Measurements from ENCODE around the gene GSKIP. TPM values are rescaled to one million over a fixed set of nuclear protein-coding genes. Genes with fewer than 3 reads are reported as not detected.

The GSKIP gene
- polyA plus RNA-seq, 1 donor from 2014 or later, result 23.7 TPM

DNA sequence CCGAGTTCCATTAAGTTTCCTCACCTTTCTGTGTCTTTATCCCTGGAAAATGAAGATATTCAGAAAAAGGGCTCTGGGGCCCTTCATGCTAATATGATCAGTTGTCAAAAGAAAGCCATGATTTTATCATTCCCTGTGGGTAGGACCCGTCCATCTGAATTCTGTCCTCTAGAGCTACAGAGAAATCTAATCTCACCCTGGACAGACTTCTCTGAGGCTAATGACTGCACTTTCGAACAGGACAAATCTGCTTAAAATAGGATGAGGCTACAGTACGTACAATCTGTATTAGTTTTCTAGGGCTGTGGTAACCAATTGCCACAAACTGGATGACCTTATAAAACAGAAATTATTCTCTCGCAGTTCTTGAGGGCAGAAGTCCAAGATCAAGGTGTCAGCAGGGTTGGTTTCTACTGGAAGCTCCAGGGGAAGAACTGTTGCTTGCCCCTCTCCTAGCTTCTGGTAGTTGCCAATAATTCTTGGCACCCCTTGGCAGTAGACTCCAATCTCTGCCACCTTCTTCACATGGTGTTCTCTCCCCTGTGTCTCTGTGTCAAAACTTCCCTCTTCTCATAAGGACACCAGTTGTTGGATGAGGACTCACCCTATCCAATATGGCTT is 29.9 kb downstream of the GSKIP start:
- H3K9me3 Mint-ChIP-seq, result no peaks in the 10 kb centered on the region
- H3K4me3 Mint-ChIP-seq, result peak overlapping the region; percentile 77 to 98 (median 96)
- H3K27me3 Mint-ChIP-seq, result no peaks in the 10 kb centered on the region
- peaks cover 2 to 7% (median 7%) of the 10 kb centered on the region in 3 donors for H3K4me1 Mint-ChIP-seq
- no peaks in the 10 kb centered on the region for H3K36me3 Mint-ChIP-seq
- H3K27ac Mint-ChIP-seq, result peak overlapping the region in 1 of 3 donors; percentile 39

DNA sequence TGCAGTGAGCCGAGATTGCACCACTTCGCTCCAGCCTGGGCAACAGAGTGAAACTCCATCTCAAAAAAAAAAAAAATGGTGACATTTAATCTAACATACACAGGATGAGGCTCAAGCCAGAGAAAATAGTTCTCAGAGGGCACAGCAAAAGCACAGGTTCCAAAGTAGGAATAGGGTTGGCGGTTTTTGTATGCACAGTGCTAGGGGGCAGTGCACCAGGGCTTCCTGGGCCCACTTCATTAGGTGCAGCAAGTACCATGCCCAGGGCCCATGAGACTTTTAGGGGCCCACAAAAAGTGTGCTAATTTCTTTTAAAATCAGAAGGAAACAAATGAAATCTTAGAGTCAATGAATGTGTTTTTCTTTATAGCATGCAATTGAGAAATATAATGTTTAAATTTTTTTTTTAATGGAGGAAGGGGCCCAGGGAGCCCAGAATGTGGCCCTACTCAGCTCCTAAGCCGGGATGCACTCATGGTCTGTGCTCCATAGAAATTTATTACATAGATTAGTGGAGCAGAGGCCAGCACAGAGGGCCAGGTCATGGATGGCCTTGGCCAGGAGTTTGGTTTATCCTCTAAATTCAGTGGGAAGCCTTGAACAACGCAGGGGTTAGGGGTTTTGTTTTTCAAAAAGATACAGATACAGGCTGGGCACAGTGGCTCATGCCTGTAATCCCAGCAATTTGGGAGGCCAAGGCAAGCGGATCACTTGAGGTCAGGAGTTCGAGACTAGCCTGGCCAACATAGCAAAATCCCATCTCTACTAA is 30.9 kb downstream of the GSKIP start:
- Mint-ChIP-seq H3K4me1 (peaks cover 2 to 7% (median 7%) of the 10 kb centered on the region in 3 donors), H3K36me3 (no peaks in the 10 kb centered on the region), H3K9me3 (no peaks in the 10 kb centered on the region), H3K27me3 (peaks cover under 1% of the 10 kb centered on the region), H3K27ac (peak overlapping the region in 2 of 3 donors; percentile 51 to 67), H3K4me3 (peak overlapping the region in 3 of 4 donors; percentile 25 to 96 (median 33))

DNA sequence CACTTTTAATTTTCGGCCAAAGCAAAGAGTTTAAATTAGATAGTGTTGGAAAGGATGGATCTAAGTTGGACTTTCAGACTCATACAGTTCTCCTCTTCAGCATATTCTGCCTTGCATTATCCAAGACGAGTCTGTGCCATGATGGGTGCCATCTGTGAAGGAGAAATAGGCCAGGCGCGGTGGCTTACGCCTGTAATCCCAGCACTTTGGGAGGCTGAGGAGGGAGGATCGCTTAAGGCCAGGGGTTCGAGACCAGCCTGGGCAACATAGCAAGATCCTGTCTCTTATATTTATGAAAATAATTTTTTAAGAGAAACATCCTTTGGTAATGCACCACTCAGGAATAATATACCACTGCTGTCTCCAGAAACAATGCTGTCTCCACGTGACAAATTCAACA is 35.1 kb downstream of the GSKIP start:
- no peak overlapping the region for H3K4me3 Mint-ChIP-seq
- peaks cover 6% of the 10 kb centered on the region for H3K27me3 Mint-ChIP-seq
- no peaks in the 10 kb centered on the region for H3K4me1 Mint-ChIP-seq
- H3K9me3 Mint-ChIP-seq, result no peaks in the 10 kb centered on the region
- no peak overlapping the region for H3K27ac Mint-ChIP-seq
- H3K36me3 Mint-ChIP-seq, result no peaks in the 10 kb centered on the region

DNA sequence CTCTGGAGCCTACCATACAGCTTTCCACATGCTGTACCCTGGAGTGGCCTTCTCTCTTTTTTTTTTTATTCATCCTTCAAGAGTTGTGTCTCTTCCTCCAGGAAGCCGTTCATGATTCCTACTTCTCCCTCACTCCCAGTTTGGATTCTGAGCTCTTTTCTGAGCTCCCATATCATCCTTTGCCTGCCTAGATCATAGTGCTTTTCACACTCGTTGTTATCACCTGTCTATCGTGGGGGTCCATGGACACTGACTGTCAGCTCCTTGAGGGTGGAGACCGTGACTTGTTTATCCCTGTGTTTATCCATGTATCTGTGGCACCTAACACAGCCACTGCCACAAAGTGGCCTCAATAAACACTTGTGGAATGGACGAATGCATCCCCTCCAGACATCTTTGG is 35.6 kb downstream of the GSKIP start:
- no peaks in the 10 kb centered on the region for H3K36me3 Mint-ChIP-seq
- peaks cover 6% of the 10 kb centered on the region for H3K27me3 Mint-ChIP-seq
- no peak overlapping the region for H3K4me3 Mint-ChIP-seq
- no peaks in the 10 kb centered on the region for H3K9me3 Mint-ChIP-seq
- no peaks in the 10 kb centered on the region for H3K4me1 Mint-ChIP-seq
- no peak overlapping the region for H3K27ac Mint-ChIP-seq

DNA sequence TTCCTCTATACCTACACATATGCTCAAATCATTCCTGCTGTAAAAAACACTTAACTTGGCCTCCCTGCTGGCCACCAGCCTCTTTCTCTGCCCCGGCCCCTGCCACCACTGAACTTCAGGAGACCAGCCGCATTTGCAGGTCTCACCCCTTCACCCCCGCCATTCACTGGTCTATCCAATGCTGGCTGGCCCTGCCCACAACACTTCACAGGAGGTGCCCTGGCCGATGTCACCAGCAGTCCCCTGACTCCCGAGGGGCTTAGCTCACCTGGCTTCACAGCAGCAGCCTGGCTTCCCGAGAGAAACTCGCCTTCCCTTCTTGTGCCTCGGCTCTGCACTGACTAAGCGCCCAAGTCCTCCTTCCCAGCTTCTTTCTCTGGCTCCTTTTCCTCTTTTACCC is 36.1 kb downstream of the GSKIP start:
- Mint-ChIP-seq H3K27ac (peak overlapping the region in 1 of 3 donors; percentile 86), H3K36me3 (no peaks in the 10 kb centered on the region), H3K9me3 (no peaks in the 10 kb centered on the region), H3K4me3 (no peak overlapping the region), H3K4me1 (no peaks in the 10 kb centered on the region), H3K27me3 (peaks cover 6% of the 10 kb centered on the region)

DNA sequence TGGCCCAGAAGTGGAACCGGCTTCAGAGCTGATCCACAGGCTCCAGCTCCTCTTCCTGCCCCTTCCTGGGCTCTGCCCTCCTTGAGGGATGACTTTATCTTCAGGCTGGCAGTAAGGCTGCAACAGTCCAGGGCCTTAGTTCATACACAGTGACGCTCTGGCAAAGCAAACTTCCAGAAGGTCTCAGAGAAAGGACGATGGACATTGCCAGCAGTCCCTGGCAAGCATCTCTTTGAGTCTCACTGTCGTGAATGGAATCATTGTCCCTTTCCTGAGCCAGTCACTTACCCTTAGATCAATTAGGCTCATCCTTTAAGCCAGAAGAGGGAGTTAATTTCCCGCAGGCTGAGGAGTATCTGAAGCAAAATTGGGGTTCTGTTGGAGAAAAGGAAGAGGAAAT is 37.2 kb downstream of the GSKIP start:
- no peaks in the 10 kb centered on the region for H3K9me3 Mint-ChIP-seq
- H3K27me3 Mint-ChIP-seq, result peaks cover 6% of the 10 kb centered on the region
- H3K36me3 Mint-ChIP-seq, result no peaks in the 10 kb centered on the region
- no peaks in the 10 kb centered on the region for H3K4me1 Mint-ChIP-seq
- H3K27ac Mint-ChIP-seq, result no peak overlapping the region
- H3K4me3 Mint-ChIP-seq, result no peak overlapping the region

DNA sequence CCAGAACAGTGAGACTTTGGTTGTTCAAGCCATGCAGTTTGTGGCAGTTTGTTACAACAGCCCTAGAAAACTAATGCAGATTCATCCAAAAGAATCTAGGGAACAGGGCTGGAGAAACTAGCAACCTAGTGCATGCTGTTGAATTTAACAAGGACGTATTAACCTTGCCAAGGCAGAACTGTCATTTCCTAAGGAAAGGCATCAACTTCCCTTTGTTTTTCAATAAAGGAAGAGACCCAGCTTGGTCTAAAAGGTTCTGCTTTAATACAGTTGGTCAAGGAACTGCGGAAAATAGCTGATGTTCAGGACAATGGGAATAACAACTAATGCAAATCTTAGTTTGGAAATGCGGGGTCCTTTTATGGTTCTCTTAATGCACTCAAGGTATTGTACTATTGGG is 40.1 kb downstream of the GSKIP start:
- no peak overlapping the region for H3K4me3 Mint-ChIP-seq
- no peaks in the 10 kb centered on the region for H3K9me3 Mint-ChIP-seq
- no peaks in the 10 kb centered on the region for H3K36me3 Mint-ChIP-seq
- H3K27ac Mint-ChIP-seq, result no peak overlapping the region
- peaks cover 6% of the 10 kb centered on the region for H3K27me3 Mint-ChIP-seq
- no peaks in the 10 kb centered on the region for H3K4me1 Mint-ChIP-seq

DNA sequence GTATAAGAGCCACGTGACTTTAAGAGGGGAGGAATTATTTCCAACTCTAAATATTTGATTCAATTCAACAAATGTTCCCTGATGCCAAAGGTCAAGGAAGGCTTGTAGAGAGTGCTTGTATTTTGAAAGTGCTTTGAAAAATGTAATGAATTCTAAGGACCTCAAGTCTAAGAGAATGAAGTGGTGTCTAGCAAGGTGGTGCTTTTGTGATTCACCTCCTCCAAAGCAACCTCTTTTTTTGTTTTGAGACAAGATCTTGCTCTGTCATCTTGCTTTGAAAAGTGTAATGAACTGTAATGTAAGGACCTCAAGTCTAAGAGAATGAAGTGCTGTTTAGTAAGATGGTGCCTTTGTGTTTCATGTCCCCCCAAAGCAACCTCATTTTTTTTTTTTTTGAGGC is 42.4 kb downstream of the GSKIP start:
- H3K4me3 Mint-ChIP-seq, result no peak overlapping the region
- no peaks in the 10 kb centered on the region for H3K4me1 Mint-ChIP-seq
- H3K36me3 Mint-ChIP-seq, result no peaks in the 10 kb centered on the region
- H3K9me3 Mint-ChIP-seq, result no peaks in the 10 kb centered on the region
- H3K27ac Mint-ChIP-seq, result no peak overlapping the region
- no peaks in the 10 kb centered on the region for H3K27me3 Mint-ChIP-seq

DNA sequence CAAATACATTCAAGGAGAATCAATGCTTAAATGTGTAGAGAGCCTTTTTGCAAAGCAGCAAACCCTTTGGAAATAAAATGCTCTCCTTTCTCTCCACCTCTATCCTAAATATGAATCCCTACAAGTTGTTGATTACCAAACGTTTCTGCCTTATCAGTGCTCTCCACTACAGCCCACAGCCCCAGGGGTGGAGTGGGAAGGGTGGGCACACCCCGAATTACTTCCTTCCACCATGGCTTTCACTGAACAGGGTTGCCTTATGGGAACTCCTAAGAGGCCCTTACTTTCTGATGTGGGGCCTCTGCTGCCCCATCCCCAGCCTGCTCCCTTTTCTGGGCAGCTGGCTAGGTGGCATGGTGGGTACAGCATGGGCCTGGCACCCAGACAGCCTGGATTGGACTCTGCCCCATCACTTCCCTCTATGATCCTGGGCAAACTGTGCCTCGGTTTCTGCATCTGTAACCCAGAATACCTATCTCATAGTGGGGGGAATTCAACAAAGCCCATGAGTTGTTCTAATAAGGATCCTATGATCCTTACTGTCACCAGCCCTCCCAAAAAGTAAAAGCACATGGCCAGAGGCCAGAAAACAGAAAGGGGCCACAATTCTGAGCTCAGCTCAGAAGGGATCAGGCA is 44.7 kb downstream of the GSKIP start:
- Mint-ChIP-seq H3K36me3 (peaks cover under 1% of the 10 kb centered on the region), H3K4me3 (no peak overlapping the region), H3K27ac (no peak overlapping the region), H3K4me1 (no peaks in the 10 kb centered on the region), H3K9me3 (no peaks in the 10 kb centered on the region), H3K27me3 (no peaks in the 10 kb centered on the region)

DNA sequence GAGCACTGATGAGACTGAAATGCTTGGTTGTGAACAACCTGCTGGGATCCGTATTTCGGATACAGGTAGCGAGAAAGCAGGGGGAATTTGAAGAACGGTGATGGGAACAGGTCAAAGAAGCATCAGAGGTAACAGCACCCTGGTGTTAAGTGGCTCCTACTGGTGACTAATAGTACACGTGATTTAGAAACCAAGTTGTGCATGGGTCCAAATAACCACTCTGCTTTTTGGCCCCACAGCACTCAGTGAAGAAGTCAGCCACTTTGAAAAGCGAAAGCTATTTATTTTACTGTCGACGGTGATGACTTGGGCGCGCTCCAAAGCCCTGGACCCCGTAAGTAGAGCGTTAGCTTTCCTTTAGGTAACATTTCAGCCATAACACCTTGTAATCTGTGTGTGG is 45.3 kb downstream of the GSKIP start:
- H3K27me3 Mint-ChIP-seq, result no peaks in the 10 kb centered on the region
- no peak overlapping the region for H3K4me3 Mint-ChIP-seq
- no peak overlapping the region for H3K27ac Mint-ChIP-seq
- no peaks in the 10 kb centered on the region for H3K9me3 Mint-ChIP-seq
- H3K4me1 Mint-ChIP-seq, result no peaks in the 10 kb centered on the region
- peaks cover 3% of the 10 kb centered on the region for H3K36me3 Mint-ChIP-seq

DNA sequence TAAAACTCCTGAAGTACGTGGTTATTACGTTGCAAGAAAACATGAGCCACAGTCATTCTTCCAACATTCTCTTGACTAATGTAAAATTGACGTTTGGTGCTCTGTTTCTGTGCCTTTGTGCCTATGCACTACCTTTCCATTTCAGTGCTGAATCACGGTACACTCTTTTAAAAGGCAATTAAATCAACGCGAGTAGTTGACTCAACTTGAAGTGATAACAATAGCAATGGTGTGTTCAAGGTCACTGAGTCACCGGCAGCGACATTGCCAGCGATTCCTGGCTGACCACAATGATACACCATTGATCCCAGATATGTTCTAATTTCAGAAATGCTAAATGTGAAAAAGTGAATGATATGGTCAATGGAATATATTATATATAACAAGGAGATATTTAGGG is 46.4 kb downstream of the GSKIP start:
- H3K36me3 Mint-ChIP-seq, result peaks cover 3% of the 10 kb centered on the region
- no peaks in the 10 kb centered on the region for H3K9me3 Mint-ChIP-seq
- no peak overlapping the region for H3K4me3 Mint-ChIP-seq
- H3K4me1 Mint-ChIP-seq, result no peaks in the 10 kb centered on the region
- H3K27me3 Mint-ChIP-seq, result no peaks in the 10 kb centered on the region
- H3K27ac Mint-ChIP-seq, result no peak overlapping the region

DNA sequence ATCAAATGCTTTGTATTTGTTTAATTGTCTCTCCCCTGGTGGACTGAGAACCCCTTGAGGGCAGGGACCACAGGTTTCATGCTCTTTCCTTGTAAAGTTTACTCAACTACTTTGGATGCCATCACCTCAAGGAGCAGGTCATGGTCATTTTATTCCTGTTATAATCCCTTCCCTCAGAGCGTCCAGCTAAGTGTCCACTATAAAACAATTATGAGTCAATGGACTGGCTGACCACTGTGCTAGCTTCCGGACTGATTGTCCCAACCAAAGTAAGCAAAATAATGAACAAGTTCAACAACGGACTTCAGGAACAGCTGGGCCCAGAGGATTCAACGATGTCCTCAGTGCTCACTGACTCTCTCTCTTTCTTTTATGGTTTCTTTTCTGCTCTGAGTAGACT is 46.8 kb downstream of the GSKIP start:
- Mint-ChIP-seq H3K4me3 (no peak overlapping the region), H3K27me3 (no peaks in the 10 kb centered on the region), H3K36me3 (peaks cover 3% of the 10 kb centered on the region), H3K4me1 (no peaks in the 10 kb centered on the region), H3K27ac (no peak overlapping the region), H3K9me3 (no peaks in the 10 kb centered on the region)

DNA sequence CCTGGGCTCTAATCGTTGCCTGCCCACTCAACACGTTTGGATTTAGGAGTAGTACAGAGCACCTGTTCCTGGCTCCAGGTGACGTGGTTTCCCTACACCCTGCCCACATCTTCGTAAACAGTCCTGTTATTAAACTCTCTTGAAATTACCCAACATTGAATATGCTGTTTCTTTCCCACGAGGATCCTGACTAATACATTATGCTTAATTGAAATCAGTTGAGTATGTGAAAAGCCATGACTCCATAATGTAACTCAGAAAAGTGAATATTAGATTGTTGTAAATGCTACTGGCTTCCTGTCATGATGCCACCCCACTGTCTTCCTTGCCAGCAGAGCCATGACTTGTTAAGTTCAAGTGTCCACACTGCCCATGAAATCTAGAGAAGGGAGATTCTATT is 50.2 kb downstream of the GSKIP start:
- H3K27me3 Mint-ChIP-seq, result peaks cover 2% of the 10 kb centered on the region
- H3K36me3 Mint-ChIP-seq, result peaks cover 3% of the 10 kb centered on the region
- no peaks in the 10 kb centered on the region for H3K4me1 Mint-ChIP-seq
- no peak overlapping the region for H3K27ac Mint-ChIP-seq
- no peaks in the 10 kb centered on the region for H3K9me3 Mint-ChIP-seq
- H3K4me3 Mint-ChIP-seq, result no peak overlapping the region

DNA sequence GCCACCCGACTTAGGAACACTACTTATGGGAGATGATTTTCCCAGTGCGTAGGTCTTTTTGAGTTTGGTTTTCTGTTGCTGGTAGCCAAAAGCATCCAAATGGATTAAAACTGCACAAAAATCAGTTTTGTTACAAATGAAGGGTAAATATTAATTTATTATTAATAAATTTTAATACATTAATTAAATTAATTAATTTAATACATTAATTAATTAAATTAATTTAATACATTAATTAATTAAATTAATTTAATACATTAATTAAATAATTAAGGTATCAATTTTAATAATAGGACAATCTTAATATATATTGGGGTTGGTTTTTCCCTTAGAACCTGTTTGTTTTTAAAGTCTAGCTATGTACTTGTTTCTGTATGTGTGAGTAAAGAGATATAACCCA is 52.2 kb downstream of the GSKIP start:
- H3K4me1 Mint-ChIP-seq, result no peaks in the 10 kb centered on the region
- no peaks in the 10 kb centered on the region for H3K9me3 Mint-ChIP-seq
- peaks cover 2% of the 10 kb centered on the region for H3K27me3 Mint-ChIP-seq
- H3K4me3 Mint-ChIP-seq, result no peak overlapping the region
- peaks cover 3% of the 10 kb centered on the region for H3K36me3 Mint-ChIP-seq
- H3K27ac Mint-ChIP-seq, result no peak overlapping the region

DNA sequence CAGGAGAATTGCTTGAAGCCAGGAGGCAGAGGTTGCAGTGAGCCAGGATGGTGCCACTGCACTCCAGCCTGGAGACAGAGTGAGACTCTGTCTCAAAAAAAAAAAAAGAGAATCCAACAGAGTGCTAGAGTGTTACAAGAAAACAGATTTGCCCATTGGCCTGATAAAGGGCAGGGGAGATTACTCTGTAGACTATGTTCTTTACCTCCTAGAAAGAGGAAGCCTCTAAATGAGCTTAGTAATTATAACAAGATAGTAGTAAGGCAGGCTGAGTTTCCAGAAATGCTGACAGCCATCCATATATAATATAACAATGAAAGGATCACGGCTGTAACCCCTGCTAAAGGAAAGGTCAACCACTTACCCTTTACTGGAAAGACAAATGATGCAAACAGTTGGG is 53.0 kb downstream of the GSKIP start:
- peaks cover 2% of the 10 kb centered on the region for H3K27me3 Mint-ChIP-seq
- no peaks in the 10 kb centered on the region for H3K9me3 Mint-ChIP-seq
- H3K27ac Mint-ChIP-seq, result no peak overlapping the region
- no peaks in the 10 kb centered on the region for H3K4me1 Mint-ChIP-seq
- no peak overlapping the region for H3K4me3 Mint-ChIP-seq
- H3K36me3 Mint-ChIP-seq, result peaks cover 3% of the 10 kb centered on the region

DNA sequence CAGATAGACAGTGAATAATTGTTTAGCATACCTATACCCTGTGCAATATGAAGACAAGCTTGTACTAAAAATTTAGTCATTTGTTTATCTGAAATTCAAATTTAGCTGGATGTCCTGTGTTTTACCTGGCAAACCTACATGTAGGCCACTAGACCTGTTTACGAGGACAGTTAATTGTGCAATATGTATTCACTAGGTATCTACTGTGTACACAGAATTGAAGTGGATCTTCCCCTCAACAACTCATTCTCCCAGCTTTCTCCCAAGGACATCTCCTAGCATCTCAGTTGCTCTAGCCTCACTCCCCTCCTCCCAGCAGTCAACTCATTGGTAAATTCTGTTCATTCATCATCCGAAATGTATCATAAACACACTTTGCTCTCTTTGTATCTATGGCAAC is 53.9 kb downstream of the GSKIP start:
- Mint-ChIP-seq H3K4me1 (no peaks in the 10 kb centered on the region), H3K9me3 (no peaks in the 10 kb centered on the region), H3K36me3 (peaks cover 3% of the 10 kb centered on the region), H3K27ac (no peak overlapping the region), H3K27me3 (peaks cover 3% of the 10 kb centered on the region), H3K4me3 (no peak overlapping the region)

Data from IgD-negative memory B cell (primary cell).